Gastrocnemius medialis (tissue), 4 donors: ENCODE measurements around the gene PLPP3. TPM values are rescaled to one million over a fixed set of nuclear protein-coding genes. Genes with fewer than 3 reads are reported as not detected.
"Not testable (repeated sequence)": the region's sequence is repeated elsewhere in the genome, so short reads cannot be mapped to it uniquely, and the experiment has no call there.

Source experiments
- ATAC-seq, 2 donors: fragments of 150-250 bp; one replicate each; pipeline ENCODE4 v1.9.1; 2016
- DNase-seq, 2 donors: peaks; one replicate each; pipeline ENCODE4 v3.0.0-alpha.2; 2019
- H3K27ac ChIP-seq, 4 donors: fragments of 200-600 bp; sonication (generic); 1 replicate in 1 of 4; 2 replicates in 3 of 4; pipeline ENCODE4 v1.5.1; 2016 to 2018; ENCODE audit warnings: mild to moderate bottlenecking in 2 of 4, moderate library complexity in 1 of 4
- H3K27me3 ChIP-seq, 3 donors: fragments of 200-600 bp; sonication (generic) in 2 of 3; 1 replicate in 1 of 3; 2 replicates in 2 of 3; pipeline versions ENCODE4 v1.5.1 to v1.6.0; 2016 to 2019; ENCODE audit warnings: mild to moderate bottlenecking in 1 of 3, moderate library complexity in 1 of 3
- H3K36me3 ChIP-seq, 2 donors: fragments of 200-600 bp; sonication (generic) in 1 of 2; one replicate each; pipeline ENCODE4 v1.5.1; 2017 to 2018
- H3K4me1 ChIP-seq, 2 donors: fragments of 200-600 bp; sonication (generic) in 1 of 2; one replicate each; pipeline ENCODE4 v1.5.1; 2016 to 2017; ENCODE audit warnings: mild to moderate bottlenecking in 2 of 2
- H3K4me3 ChIP-seq, 4 donors: fragments of 200-600 bp; sonication (generic) in 3 of 4; 1 replicate in 1 of 4; 2 replicates in 3 of 4; pipeline ENCODE4 v1.5.1; 2016 to 2019; ENCODE audit warnings: mild to moderate bottlenecking in 2 of 4
- H3K9me3 ChIP-seq, 3 donors: fragments of 200-600 bp; sonication (generic) in 2 of 3; 1 replicate in 1 of 3; 2 replicates in 2 of 3; pipeline ENCODE4 v1.5.1; 2016 to 2019
- POLR2A ChIP-seq, 2 donors: fragments of 450-650 bp; IDR thresholded peaks; one replicate each; pipeline ENCODE4 v1.6.1; 2017; ENCODE audit warnings: antibody characterized with exemption in 2 of 2, mild to moderate bottlenecking in 2 of 2, moderate library complexity in 2 of 2
- in situ Hi-C, 4 donors: fragments of 200-750 bp; cut with MboI; loops; one replicate each; pipeline versions ENCODE4 v1.15.0 to v1.8.0; 2017; ENCODE audit warnings: low sequenced_read_pairs in 4 of 4
- intact Hi-C: fragments of 100-400 bp; cut with DNase I; formaldehyde crosslinking; loops from one replicate; pipeline ENCODE4 v1.15.1; 2023; ENCODE audit warnings: low total_unique reads
- total RNA-seq, 4 donors: library from RNA; depleted of rRNA; stranded (reverse); fragments of >200 nt; gene quantifications; one replicate each; pipeline versions ENCODE4 v1.1.0 to v1.2.3, GENCODE V29; 2016
- TF ChIP-seq, protein P1 (sequence below), 5 experiments: fragments of 450-650 bp in 3 of 5; fragments of 200-600 bp in 2 of 5; sonication (generic) in 2 of 5; IDR thresholded peaks in 4 of 5; conservative IDR thresholded peaks in 1 of 5; 1 replicate in 4 of 5; 2 replicates in 1 of 5; pipeline ENCODE4 v1.5.1; 2016 to 2019; ENCODE audit warnings: antibody characterized with exemption in 5 of 5, mild to moderate bottlenecking in 3 of 5, moderate library complexity in 3 of 5

PLPP3 gene
- total RNA-seq, 4 donors from 2014 or later, result 53.2 to 71.5 (median 55.5) TPM

DNA sequence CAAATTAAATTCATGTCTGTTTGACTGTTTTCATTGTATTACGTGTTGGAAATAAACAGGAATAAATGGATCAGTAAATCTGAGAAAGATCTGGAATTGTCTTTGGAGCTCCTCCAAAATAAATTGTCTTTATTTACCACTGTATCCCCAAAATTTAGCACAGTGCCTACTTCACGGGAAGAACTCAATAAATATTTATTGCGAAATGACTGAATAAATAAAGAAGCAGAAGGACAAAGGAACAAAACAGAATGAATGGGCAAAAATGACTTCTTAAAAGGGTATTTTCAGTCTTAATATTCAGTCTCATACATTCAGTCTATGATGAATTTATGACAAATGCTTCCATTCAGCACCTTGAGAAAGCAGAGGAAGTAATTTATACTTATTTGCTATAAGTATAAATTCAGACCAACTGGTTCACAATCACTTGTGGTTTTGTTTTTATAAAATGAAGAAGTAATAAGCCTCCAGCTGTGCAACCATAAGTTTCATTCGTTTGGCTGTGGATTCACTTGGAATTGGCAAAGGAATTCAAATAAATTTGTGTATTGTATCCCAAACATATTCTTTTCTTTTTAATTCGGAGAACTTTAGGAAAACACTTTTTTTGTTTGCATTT is 46.6 kb upstream of the PLPP3 start:
- Histone ChIP-seq H3K4me1 (no peaks in the 10 kb centered on the region), H3K27me3 (no peaks in the 10 kb centered on the region), H3K9me3 (no peaks in the 10 kb centered on the region), H3K27ac (no peak overlapping the region), H3K36me3 (no peaks in the 10 kb centered on the region), H3K4me3 (no peak overlapping the region)
- DNase-seq (no peak), ATAC-seq (no peak)
- TF ChIP-seq, protein P1, sequence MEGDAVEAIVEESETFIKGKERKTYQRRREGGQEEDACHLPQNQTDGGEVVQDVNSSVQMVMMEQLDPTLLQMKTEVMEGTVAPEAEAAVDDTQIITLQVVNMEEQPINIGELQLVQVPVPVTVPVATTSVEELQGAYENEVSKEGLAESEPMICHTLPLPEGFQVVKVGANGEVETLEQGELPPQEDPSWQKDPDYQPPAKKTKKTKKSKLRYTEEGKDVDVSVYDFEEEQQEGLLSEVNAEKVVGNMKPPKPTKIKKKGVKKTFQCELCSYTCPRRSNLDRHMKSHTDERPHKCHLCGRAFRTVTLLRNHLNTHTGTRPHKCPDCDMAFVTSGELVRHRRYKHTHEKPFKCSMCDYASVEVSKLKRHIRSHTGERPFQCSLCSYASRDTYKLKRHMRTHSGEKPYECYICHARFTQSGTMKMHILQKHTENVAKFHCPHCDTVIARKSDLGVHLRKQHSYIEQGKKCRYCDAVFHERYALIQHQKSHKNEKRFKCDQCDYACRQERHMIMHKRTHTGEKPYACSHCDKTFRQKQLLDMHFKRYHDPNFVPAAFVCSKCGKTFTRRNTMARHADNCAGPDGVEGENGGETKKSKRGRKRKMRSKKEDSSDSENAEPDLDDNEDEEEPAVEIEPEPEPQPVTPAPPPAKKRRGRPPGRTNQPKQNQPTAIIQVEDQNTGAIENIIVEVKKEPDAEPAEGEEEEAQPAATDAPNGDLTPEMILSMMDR (IDR thresholded peaks at IDR 0.05 in 4 of 5, conservative IDR thresholded peaks at IDR 0.05 in 1 of 5), result no peak
- no peak for TF ChIP-seq POLR2A (IDR thresholded peaks at IDR 0.05)
- intact Hi-C loops, result no loop called here
- in situ Hi-C loops, result no loop called here

DNA sequence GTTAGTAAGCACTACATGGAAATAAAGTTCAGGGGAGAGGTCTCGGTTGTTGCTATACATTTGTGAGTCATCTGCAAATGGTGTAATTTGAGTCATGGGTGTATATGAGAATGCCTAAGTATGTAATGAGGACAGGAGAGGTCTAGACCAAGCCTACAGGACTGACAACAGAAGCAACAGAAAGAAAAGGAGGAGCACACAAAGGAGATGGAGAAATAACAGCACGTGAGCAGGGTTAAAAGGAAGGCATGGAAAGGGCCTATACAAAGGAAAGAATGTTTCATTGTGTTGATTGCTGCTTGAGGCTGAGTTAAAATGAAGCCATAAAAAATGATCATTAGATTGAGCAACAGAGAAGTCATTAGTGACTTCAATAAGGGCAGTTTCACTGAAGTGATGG is 37.8 kb upstream of the PLPP3 start:
- intact Hi-C loops (no loop called here), in situ Hi-C loops (no loop called here)
- H3K27me3 ChIP-seq, result no peaks in the 10 kb centered on the region
- DNase-seq, result no peak
- no peaks in the 10 kb centered on the region for H3K9me3 ChIP-seq
- H3K4me1 ChIP-seq, result no peaks in the 10 kb centered on the region
- TF ChIP-seq, protein P1 (IDR thresholded peaks at IDR 0.05 in 4 of 5, conservative IDR thresholded peaks at IDR 0.05 in 1 of 5), result no peak
- no peak for TF ChIP-seq POLR2A (IDR thresholded peaks at IDR 0.05)
- H3K36me3 ChIP-seq, result no peaks in the 10 kb centered on the region
- H3K4me3 ChIP-seq, result no peak overlapping the region
- ATAC-seq, result no peak
- no peak overlapping the region for H3K27ac ChIP-seq

DNA sequence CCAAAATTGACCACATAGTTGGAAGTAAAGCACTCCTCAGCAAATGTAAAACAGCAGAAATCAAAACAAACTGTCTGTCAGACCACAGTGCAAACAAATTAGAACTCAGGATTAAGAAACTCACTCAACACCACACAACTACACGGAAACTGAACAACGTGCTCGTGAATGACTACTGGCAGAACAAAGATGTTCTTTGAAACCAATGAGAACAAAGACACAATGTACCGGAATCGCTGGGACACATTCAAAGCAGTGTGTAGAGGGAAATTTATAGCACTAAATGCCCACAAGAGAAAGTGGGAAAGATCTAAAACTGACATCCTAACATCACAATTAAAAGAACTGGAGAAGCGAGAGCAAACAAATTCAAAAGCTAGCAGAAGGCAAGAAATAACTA is 31.4 kb upstream of the PLPP3 start:
- H3K36me3 ChIP-seq, H3K27ac ChIP-seq, ATAC-seq, DNase-seq, H3K4me1 ChIP-seq, H3K27me3 ChIP-seq, intact Hi-C loops, H3K4me3 ChIP-seq, in situ Hi-C loops, H3K9me3 ChIP-seq: not testable (repeated sequence)

DNA sequence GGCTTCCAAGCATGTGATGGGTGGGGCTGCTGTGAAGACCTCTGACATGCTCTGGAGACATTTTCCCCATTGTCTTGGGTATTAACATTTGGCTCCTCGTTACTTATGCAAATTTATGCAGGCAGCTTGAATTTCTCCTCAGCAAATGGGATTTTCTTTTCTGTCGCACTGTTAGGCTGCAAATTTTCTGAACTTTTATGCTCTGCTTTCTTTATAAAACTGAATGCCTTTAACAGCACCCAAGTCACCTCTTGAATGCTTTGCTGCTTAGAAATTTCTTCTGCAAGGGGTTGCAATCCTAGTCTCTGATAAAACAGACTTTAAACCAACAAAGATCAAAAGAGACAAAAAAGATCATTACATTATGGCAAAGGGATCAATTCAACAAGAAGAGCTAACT is 30.7 kb upstream of the PLPP3 start:
- H3K4me3 ChIP-seq, H3K27me3 ChIP-seq, DNase-seq, ATAC-seq, in situ Hi-C loops, H3K27ac ChIP-seq, intact Hi-C loops, H3K36me3 ChIP-seq, H3K9me3 ChIP-seq, H3K4me1 ChIP-seq: not testable (repeated sequence)

DNA sequence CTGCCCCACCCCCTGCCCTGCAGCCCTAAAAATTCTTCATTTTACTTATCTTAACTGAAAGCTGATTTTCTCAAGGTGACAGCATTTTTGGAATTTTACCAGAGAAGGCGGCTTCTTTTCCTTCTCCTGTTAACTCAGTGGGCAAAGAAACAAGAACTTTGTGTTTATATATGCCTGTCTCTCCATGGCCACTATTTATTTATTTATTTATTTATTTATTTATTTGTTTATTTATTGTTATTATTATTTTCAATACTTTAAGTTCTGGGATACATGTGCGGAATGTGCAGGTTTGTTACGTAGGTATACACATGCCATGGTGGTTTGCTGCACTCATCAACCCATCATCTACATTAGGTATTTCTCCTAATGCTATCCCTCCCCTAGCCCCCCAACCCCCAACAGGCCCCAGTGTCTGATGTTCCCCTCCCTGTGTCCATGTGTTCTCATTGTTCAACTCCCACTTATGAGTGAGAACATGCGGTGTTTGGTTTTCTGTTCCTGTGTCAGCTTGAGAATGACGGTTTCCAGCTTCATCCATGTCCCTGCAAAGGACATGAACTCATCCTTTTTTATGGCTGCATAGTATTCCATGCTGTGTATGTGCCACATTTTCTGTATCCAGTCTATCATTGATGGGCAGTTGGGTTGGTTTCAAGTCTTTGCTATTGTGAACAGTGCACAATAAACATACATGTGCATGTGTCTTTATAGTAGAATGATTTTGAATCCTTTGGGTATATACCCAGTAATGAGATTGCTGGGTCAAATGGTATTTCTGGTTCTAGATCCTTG is 16.2 kb upstream of the PLPP3 start:
- not testable (repeated sequence) for H3K4me1 ChIP-seq, ATAC-seq
- in situ Hi-C loops, result loop anchor here in 2 of 4 donors (25.0 kb wide), 3 partner anchors 908 to 1458 kb away; no protein-coding TSS in a partner anchor

DNA sequence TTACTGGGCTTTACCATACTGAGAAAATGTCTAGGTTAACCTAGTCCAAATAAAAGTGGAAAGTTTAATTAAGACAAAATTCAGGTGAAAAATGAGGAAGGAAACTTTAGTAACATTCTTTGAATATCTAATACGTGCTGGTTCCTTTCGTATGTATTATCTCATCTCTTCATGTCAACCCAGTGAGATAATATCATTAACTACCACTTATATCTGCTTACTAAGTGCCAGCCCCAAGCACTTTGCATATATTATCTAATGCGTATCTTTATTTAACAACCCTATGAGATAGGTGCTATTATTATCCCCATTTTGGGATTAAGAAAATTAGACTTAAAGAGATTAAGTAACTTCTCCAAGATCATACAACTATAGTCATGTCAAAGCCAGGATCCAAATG is 12.5 kb upstream of the PLPP3 start:
- H3K4me3 ChIP-seq, result no peak overlapping the region
- H3K4me1 ChIP-seq, result no peaks in the 10 kb centered on the region
- no peak overlapping the region for H3K27ac ChIP-seq
- TF ChIP-seq POLR2A (IDR thresholded peaks at IDR 0.05), result no peak
- TF ChIP-seq, protein P1 (IDR thresholded peaks at IDR 0.05 in 4 of 5, conservative IDR thresholded peaks at IDR 0.05 in 1 of 5), result no peak
- intact Hi-C loops (no loop called here), in situ Hi-C loops (loop anchor here in 2 of 4 donors (25.0 kb wide), 3 partner anchors 905 to 1455 kb away; no protein-coding TSS in a partner anchor)
- no peak for ATAC-seq
- DNase-seq, result no peak
- no peaks in the 10 kb centered on the region for H3K27me3 ChIP-seq
- no peaks in the 10 kb centered on the region for H3K36me3 ChIP-seq
- no peaks in the 10 kb centered on the region for H3K9me3 ChIP-seq

More for the DNA sequence above, 16.2 kb upstream of the PLPP3 start:
- H3K4me3 ChIP-seq, H3K36me3 ChIP-seq, intact Hi-C loops, H3K27me3 ChIP-seq, H3K27ac ChIP-seq, H3K9me3 ChIP-seq, DNase-seq: not testable (repeated sequence)
